ENCODE measurements around the gene LARGE1.

LARGE1 gene

GRCh38 chr22:33631777-33632176, 288.5 kb downstream of the LARGE1 start:
- no peaks in the 10 kb centered on the region for H3K27me3 ChIP-seq (ENCODE audit: insufficient read depth, low read length)
- H3K36me3 ChIP-seq (ENCODE audit: insufficient read depth, low read length), result no peaks in the 10 kb centered on the region
- no peaks in the 10 kb centered on the region for H3K9me3 ChIP-seq (ENCODE audit: insufficient read depth, low read depth, low read length)
- no peaks in the 10 kb centered on the region for H3K4me1 ChIP-seq (ENCODE audit: insufficient read depth, low read length)
- H3K27ac ChIP-seq (ENCODE audit: low read depth, low read length), result no peak overlapping the region
- H3K4me3 ChIP-seq (ENCODE audit: low read length), result no peak overlapping the region
- 98% methylated on average over 6 of the region's 9 CpGs for WGBS
- no peak overlapping the region for H3K9ac ChIP-seq (ENCODE audit: low read depth, low read length)

- 88% methylated on average over 8 of the region's 8 CpGs for WGBS
- Histone ChIP-seq H3K9ac (ENCODE audit: low read depth, low read length) (no peak overlapping the region), H3K36me3 (ENCODE audit: insufficient read depth, low read length) (peaks cover 28% of the 10 kb centered on the region), H3K27me3 (ENCODE audit: insufficient read depth, low read length) (no peaks in the 10 kb centered on the region), H3K4me1 (ENCODE audit: insufficient read depth, low read length) (no peaks in the 10 kb centered on the region), H3K9me3 (ENCODE audit: insufficient read depth, low read depth, low read length) (no peaks in the 10 kb centered on the region), H3K27ac (ENCODE audit: low read depth, low read length) (no peak overlapping the region), H3K4me3 (ENCODE audit: low read length) (no peak overlapping the region)
Observed at GRCh38 chr22:33625959-33626358, 294.3 kb downstream of the LARGE1 start.

GRCh38 chr22:33620085-33620484, 300.2 kb downstream of the LARGE1 start:
- 94% methylated on average over 4 of the region's 4 CpGs for WGBS
- Histone ChIP-seq H3K4me1 (ENCODE audit: insufficient read depth, low read length) (no peaks in the 10 kb centered on the region), H3K36me3 (ENCODE audit: insufficient read depth, low read length) (peaks cover 40% of the 10 kb centered on the region), H3K9ac (ENCODE audit: low read depth, low read length) (no peak overlapping the region), H3K27ac (ENCODE audit: low read depth, low read length) (no peak overlapping the region), H3K27me3 (ENCODE audit: insufficient read depth, low read length) (no peaks in the 10 kb centered on the region), H3K4me3 (ENCODE audit: low read length) (no peak overlapping the region), H3K9me3 (ENCODE audit: insufficient read depth, low read depth, low read length) (peaks cover 9% of the 10 kb centered on the region)

- 97% methylated on average over 7 of the region's 7 CpGs for WGBS
- no peak overlapping the region for H3K9ac ChIP-seq (ENCODE audit: low read depth, low read length)
- H3K36me3 ChIP-seq (ENCODE audit: insufficient read depth, low read length), result peaks cover under 1% of the 10 kb centered on the region; the same call in 1 of the 2 replicates
- peaks cover 8% of the 10 kb centered on the region; the same call in 1 of the 2 replicates for H3K9me3 ChIP-seq (ENCODE audit: insufficient read depth, low read depth, low read length)
- H3K27ac ChIP-seq (ENCODE audit: low read depth, low read length), result no peak overlapping the region
- H3K4me3 ChIP-seq (ENCODE audit: low read length), result no peak overlapping the region
- no peaks in the 10 kb centered on the region for H3K27me3 ChIP-seq (ENCODE audit: insufficient read depth, low read length)
- peaks cover 7% of the 10 kb centered on the region; the same call in 1 of the 2 replicates for H3K4me1 ChIP-seq (ENCODE audit: insufficient read depth, low read length)
Observed at GRCh38 chr22:33606504-33606903, 313.8 kb downstream of the LARGE1 start.

GRCh38 chr22:33605666-33606065, 314.6 kb downstream of the LARGE1 start:
- 86% methylated on average over 11 of the region's 11 CpGs for WGBS
- Histone ChIP-seq H3K4me1 (ENCODE audit: insufficient read depth, low read length) (peaks cover 7% of the 10 kb centered on the region; the same call in 1 of the 2 replicates), H3K4me3 (ENCODE audit: low read length) (no peak overlapping the region), H3K36me3 (ENCODE audit: insufficient read depth, low read length) (no peaks in the 10 kb centered on the region; the same call in 1 of the 2 replicates), H3K9ac (ENCODE audit: low read depth, low read length) (no peak overlapping the region), H3K27me3 (ENCODE audit: insufficient read depth, low read length) (no peaks in the 10 kb centered on the region), H3K9me3 (ENCODE audit: insufficient read depth, low read depth, low read length) (no peaks in the 10 kb centered on the region), H3K27ac (ENCODE audit: low read depth, low read length) (no peak overlapping the region)

DNA sequence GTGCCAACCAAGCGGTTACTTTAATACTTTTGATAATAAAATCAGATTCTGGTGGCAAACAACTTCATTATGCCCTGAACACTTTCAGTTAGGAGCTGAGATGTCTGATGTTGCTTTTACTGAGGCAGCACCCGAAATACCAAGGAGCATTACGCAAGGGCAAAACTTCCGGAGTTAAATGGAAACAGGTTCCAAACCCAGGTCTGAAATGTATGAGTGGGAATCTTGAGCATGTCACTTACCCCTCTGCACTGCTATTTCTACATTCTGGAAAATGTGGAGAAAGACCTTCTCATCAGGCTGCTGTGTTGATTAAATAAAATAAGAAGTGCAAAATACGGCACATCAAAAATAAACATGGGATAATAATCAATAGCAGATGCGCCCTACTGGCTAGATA, 315.1 kb downstream of the LARGE1 start:
- WGBS, result 93% methylated on average over 6 of the region's 6 CpGs
- peaks cover 7% of the 10 kb centered on the region; the same call in 1 of the 2 replicates for H3K4me1 ChIP-seq (ENCODE audit: insufficient read depth, low read length)
- no peak overlapping the region for H3K9ac ChIP-seq (ENCODE audit: low read depth, low read length)
- H3K36me3 ChIP-seq (ENCODE audit: insufficient read depth, low read length), result no peaks in the 10 kb centered on the region; the same call in 1 of the 2 replicates
- H3K4me3 ChIP-seq (ENCODE audit: low read length), result no peak overlapping the region
- no peaks in the 10 kb centered on the region for H3K9me3 ChIP-seq (ENCODE audit: insufficient read depth, low read depth, low read length)
- H3K27me3 ChIP-seq (ENCODE audit: insufficient read depth, low read length), result no peaks in the 10 kb centered on the region
- no peak overlapping the region for H3K27ac ChIP-seq (ENCODE audit: low read depth, low read length)

- Histone ChIP-seq H3K4me3 (ENCODE audit: low read length) (no peak overlapping the region), H3K27ac (ENCODE audit: low read depth, low read length) (no peak overlapping the region), H3K27me3 (ENCODE audit: insufficient read depth, low read length) (peaks cover 12% of the 10 kb centered on the region; the same call in 1 of the 2 replicates), H3K4me1 (ENCODE audit: insufficient read depth, low read length) (peaks cover 11% of the 10 kb centered on the region; the same call in 1 of the 2 replicates), H3K36me3 (ENCODE audit: insufficient read depth, low read length) (no peaks in the 10 kb centered on the region; the same call in 1 of the 2 replicates), H3K9me3 (ENCODE audit: insufficient read depth, low read depth, low read length) (no peaks in the 10 kb centered on the region), H3K9ac (ENCODE audit: low read depth, low read length) (no peak overlapping the region)
- 91% methylated on average over 2 of the region's 2 CpGs for WGBS
Observed at GRCh38 chr22:33601062-33601461, 319.2 kb downstream of the LARGE1 start.

DNA sequence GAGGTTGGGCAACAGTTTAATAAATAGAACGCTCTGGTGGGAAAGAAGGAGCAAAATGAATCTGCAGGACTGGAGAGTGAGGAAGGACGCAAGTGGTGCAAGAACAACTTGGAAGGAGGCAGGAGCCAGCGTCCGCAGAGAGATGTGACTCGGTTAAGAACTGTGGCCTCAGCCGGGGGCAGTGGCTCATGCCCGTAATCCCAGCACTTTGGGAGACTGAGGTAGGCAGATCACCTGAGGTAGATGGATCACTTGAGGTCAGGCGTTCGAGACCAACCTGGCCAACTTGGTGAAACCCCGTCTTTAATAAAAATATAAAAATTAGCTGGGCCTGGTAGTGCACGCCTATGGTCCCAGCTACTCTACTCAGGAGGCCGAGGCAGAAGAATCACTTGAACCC, 319.7 kb downstream of the LARGE1 start:
- H3K4me1 ChIP-seq (ENCODE audit: insufficient read depth, low read length), result peaks cover 7% of the 10 kb centered on the region; the same call in 1 of the 2 replicates
- WGBS, result 97% methylated on average over 12 of the region's 12 CpGs

GRCh38 chr22:33600113-33600512, 320.2 kb downstream of the LARGE1 start:
- H3K4me1 ChIP-seq (ENCODE audit: insufficient read depth, low read length), result peaks cover 4% of the 10 kb centered on the region; the same call in 1 of the 2 replicates
- 89% methylated on average over 6 of the region's 6 CpGs for WGBS
- H3K27ac ChIP-seq (ENCODE audit: low read depth, low read length), result no peak overlapping the region
- no peaks in the 10 kb centered on the region for H3K9me3 ChIP-seq (ENCODE audit: insufficient read depth, low read depth, low read length)
- H3K36me3 ChIP-seq (ENCODE audit: insufficient read depth, low read length), result no peaks in the 10 kb centered on the region; the same call in 1 of the 2 replicates
- no peak overlapping the region for H3K9ac ChIP-seq (ENCODE audit: low read depth, low read length)
- H3K27me3 ChIP-seq (ENCODE audit: insufficient read depth, low read length), result peaks cover 12% of the 10 kb centered on the region; the same call in 1 of the 2 replicates
- H3K4me3 ChIP-seq (ENCODE audit: low read length), result no peak overlapping the region

More for the DNA sequence above, 319.7 kb downstream of the LARGE1 start:
- Histone ChIP-seq H3K9ac (ENCODE audit: low read depth, low read length) (no peak overlapping the region), H3K27me3 (ENCODE audit: insufficient read depth, low read length) (peaks cover 12% of the 10 kb centered on the region; the same call in 1 of the 2 replicates), H3K9me3 (ENCODE audit: insufficient read depth, low read depth, low read length) (no peaks in the 10 kb centered on the region), H3K4me3 (ENCODE audit: low read length) (no peak overlapping the region), H3K27ac (ENCODE audit: low read depth, low read length) (no peak overlapping the region), H3K36me3 (ENCODE audit: insufficient read depth, low read length) (no peaks in the 10 kb centered on the region; the same call in 1 of the 2 replicates)

GRCh38 chr22:33599596-33599995, 320.7 kb downstream of the LARGE1 start:
- H3K4me3 ChIP-seq (ENCODE audit: low read length), result no peak overlapping the region
- WGBS, result 95% methylated on average over 6 of the region's 7 CpGs
- H3K27me3 ChIP-seq (ENCODE audit: insufficient read depth, low read length), result peaks cover 12% of the 10 kb centered on the region; the same call in 1 of the 2 replicates

GRCh38 chr22:33598821-33599220, 321.5 kb downstream of the LARGE1 start:
- no peaks in the 10 kb centered on the region for H3K9me3 ChIP-seq (ENCODE audit: insufficient read depth, low read depth, low read length)
- H3K27me3 ChIP-seq (ENCODE audit: insufficient read depth, low read length), result peaks cover 12% of the 10 kb centered on the region; the same call in 1 of the 2 replicates
- peaks cover 4% of the 10 kb centered on the region; the same call in 1 of the 2 replicates for H3K4me1 ChIP-seq (ENCODE audit: insufficient read depth, low read length)
- H3K9ac ChIP-seq (ENCODE audit: low read depth, low read length), result no peak overlapping the region
- H3K27ac ChIP-seq (ENCODE audit: low read depth, low read length), result no peak overlapping the region
- no peak overlapping the region for H3K4me3 ChIP-seq (ENCODE audit: low read length)
- no peaks in the 10 kb centered on the region; the same call in 1 of the 2 replicates for H3K36me3 ChIP-seq (ENCODE audit: insufficient read depth, low read length)
- 71% methylated on average over 1 of the region's 1 CpG for WGBS

More at GRCh38 chr22:33599596-33599995, 320.7 kb downstream of the LARGE1 start:
- H3K9ac ChIP-seq (ENCODE audit: low read depth, low read length), result no peak overlapping the region
- no peaks in the 10 kb centered on the region for H3K9me3 ChIP-seq (ENCODE audit: insufficient read depth, low read depth, low read length)
- H3K27ac ChIP-seq (ENCODE audit: low read depth, low read length), result no peak overlapping the region
- H3K36me3 ChIP-seq (ENCODE audit: insufficient read depth, low read length), result no peaks in the 10 kb centered on the region; the same call in 1 of the 2 replicates
- H3K4me1 ChIP-seq (ENCODE audit: insufficient read depth, low read length), result peaks cover 4% of the 10 kb centered on the region; the same call in 1 of the 2 replicates
